Activated naive CD8-positive, alpha-beta T cell treated with anti-CD3 and anti-CD28 coated beads for 36 hours (primary cell): ENCODE results near the gene RAB37. TPM values are rescaled to one million over a fixed set of nuclear protein-coding genes. Genes with fewer than 3 reads are reported as not detected.
A peak's percentile ranks its signal among the peaks of the same experiment; 100 is the strongest.

Experiments
- DNase-seq: peaks from one replicate; pipeline ENCODE4 v3.0.0; 2021
- H3K27ac Mint-ChIP-seq: one replicate; pipeline ENCODE4 v1.8.0; 2022; ENCODE audit warnings: mild to moderate bottlenecking, moderate library complexity, mixed read lengths
- H3K27me3 Mint-ChIP-seq: one replicate; pipeline ENCODE4 v1.8.0; 2022; ENCODE audit warnings: mild to moderate bottlenecking, mixed read lengths
- H3K36me3 Mint-ChIP-seq: one replicate; pipeline ENCODE4 v1.8.0; 2021; ENCODE audit warnings: mild to moderate bottlenecking, mixed read lengths
- H3K4me1 Mint-ChIP-seq: one replicate; pipeline ENCODE4 v1.8.0; 2021; ENCODE audit warnings: mixed read lengths
- H3K4me3 Mint-ChIP-seq: one replicate; pipeline ENCODE4 v1.8.0; 2022; ENCODE audit warnings: mild to moderate bottlenecking, moderate library complexity, mixed read lengths
- H3K9me3 Mint-ChIP-seq: one replicate; pipeline ENCODE4 v1.8.0; 2022; ENCODE audit warnings: mixed read lengths
- total RNA-seq, 2 experiments: library from RNA; stranded (reverse); gene quantifications; one replicate each; pipeline ENCODE4 v1.2.3, GENCODE V29; 2021

Gene RAB37
- total RNA-seq, 2 experiments from 2014 or later = 1.8 TPM

DNA sequence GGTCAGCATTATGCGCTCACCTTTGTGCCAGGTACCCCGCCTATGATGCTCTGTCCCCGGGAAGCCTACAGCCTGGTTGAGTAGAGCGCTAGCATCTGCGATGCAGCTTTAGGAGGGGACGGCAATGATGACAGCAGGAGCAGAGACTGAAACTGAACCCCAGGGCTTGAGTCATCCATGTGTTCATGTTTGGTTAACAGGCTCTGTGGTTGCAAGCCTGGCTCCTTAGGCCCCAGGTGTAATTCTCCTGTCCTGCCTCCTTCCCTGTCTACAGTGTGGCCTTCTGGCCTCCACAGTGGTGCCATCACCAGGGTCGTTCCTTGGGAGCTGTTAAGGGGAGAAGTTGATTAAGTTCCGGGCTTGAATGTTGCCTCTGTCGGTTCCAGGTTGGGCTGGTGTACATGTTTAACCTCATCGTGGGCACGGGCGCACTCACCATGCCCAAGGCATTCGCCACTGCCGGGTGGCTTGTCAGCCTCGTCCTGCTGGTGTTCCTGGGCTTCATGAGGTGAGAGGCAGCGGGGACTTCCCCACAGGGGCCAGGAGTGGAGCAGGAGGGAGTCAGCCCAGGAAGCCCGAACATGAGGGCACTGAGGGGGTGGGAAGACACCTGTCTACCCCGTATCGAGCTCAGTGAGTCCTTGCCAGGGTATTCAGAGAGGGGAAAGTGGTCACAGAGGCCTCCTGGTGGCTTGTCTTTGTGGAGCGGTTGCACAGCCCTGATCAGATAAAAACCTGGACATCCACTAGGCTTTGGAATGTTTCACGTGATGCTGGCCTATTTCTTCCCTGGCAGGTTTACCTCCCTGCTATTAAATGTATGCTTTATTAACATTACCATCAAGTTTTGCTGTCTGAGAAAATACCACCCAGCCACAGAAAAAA lies 48.3 kb downstream of the RAB37 start:
- Mint-ChIP-seq H3K27ac (peak overlapping the region; percentile 44), H3K27me3 (no peaks in the 10 kb centered on the region), H3K4me3 (no peak overlapping the region), H3K4me1 (peaks cover 54% of the 10 kb centered on the region), H3K9me3 (no peaks in the 10 kb centered on the region), H3K36me3 (peaks cover 6% of the 10 kb centered on the region)
- DNase-seq = peak; percentile 55

DNA sequence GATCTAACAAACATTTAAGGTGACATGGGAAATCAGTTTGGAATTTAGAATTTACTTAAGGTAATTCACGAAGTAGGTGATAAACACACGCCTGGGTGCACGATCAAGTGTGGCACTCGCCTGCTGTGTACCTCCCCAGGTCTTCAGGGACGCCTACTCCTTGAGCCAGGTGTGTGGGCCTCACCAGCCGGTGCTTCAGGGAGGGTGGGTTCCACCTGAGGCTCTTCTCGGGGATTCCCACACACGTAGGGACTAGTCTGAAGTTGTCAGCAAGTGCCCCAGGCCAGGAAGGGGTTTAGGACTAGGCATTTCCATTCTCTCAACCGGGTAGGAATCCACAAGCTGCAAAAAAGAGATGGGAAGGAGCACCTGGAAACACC lies 48.9 kb downstream of the RAB37 start:
- Mint-ChIP-seq H3K36me3 (peaks cover 8% of the 10 kb centered on the region), H3K27me3 (no peaks in the 10 kb centered on the region), H3K9me3 (no peaks in the 10 kb centered on the region), H3K4me1 (peaks cover 54% of the 10 kb centered on the region), H3K27ac (peak overlapping the region; percentile 44), H3K4me3 (no peak overlapping the region)
- DNase-seq = no peak

DNA sequence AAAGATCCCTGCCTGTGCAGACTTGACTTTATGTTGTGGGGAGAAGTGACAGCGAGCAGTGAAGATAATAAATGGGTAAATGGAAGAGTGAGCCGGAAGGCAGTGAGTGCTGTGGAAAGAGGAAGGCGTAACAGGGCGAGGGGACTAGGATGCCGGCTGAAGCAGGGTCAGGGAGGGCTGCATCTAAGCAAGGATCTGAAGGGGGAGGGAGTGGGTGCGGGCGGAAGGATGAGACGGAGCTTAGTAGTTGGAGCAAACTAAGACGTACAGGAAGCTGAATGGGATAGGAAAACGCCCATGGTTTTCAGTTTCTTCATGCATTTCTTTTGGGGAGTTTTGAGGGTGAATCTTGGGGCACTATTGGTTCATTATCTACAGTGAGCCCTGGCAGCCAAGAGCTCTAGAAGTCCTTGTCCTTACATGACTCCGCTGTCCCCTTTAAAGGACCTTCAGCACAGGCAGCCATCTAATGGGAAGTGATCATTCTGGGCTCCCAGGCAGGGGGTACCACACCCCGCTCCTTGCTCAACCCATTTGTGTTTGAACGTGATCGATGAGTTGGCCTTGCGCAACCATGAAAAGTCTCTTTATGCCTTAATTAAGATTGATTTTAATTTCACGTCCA lies 49.5 kb downstream of the RAB37 start:
- H3K4me1 Mint-ChIP-seq = peaks cover 53% of the 10 kb centered on the region
- H3K36me3 Mint-ChIP-seq = peaks cover 10% of the 10 kb centered on the region
- no peaks in the 10 kb centered on the region for H3K9me3 Mint-ChIP-seq
- H3K4me3 Mint-ChIP-seq = peak overlapping the region; percentile 11
- no peaks in the 10 kb centered on the region for H3K27me3 Mint-ChIP-seq
- no peak for DNase-seq
- H3K27ac Mint-ChIP-seq = peak overlapping the region; percentile 44

DNA sequence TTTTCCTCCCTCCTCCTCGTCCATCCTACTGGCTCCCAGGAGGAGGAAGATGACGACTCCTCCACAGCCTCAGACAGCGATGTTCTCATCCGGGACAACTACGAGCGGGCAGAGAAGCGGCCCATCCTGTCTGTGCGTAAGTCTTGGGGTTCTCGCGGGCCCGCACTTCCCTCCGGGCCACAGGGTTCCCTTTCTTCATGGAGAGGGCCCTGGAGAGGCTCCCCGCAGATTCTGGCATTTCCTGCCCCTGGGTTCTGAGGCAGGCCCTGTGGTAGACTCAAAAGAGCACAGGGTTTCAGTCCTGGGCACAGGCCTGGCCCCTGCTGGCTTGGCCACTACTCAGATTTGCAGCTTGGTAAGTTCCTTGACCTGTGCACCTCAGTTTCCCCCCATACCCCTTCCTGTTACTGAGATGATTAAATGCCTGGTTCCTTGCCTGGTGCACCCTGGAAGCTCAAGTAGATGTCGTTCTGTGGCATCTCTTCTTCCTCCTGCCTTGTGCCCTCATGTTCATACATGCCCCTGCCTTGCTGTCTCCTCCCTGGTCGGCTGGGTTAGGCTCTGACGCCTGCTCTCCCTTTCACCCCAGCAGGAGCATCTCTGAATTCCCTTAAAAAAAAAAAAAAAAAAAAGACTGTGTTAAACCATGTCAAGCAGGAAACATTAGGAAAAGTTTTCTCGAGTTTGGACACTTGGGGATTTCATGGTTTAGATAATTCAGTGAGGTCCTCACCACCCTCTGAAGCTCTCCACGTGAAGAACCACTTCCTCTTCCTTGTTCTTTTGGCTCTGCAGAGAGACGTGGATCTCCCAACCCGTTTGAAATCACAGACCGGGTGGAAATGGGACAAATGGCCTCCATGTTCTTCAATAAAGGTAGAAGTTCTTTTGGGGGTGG lies 53.4 kb downstream of the RAB37 start:
- H3K4me3 Mint-ChIP-seq = no peak overlapping the region
- peak overlapping the region; percentile 29 for H3K27ac Mint-ChIP-seq
- no peak for DNase-seq
- H3K9me3 Mint-ChIP-seq = no peaks in the 10 kb centered on the region
- no peaks in the 10 kb centered on the region for H3K27me3 Mint-ChIP-seq
- peaks cover 15% of the 10 kb centered on the region for H3K36me3 Mint-ChIP-seq
- H3K4me1 Mint-ChIP-seq = peaks cover 39% of the 10 kb centered on the region

DNA sequence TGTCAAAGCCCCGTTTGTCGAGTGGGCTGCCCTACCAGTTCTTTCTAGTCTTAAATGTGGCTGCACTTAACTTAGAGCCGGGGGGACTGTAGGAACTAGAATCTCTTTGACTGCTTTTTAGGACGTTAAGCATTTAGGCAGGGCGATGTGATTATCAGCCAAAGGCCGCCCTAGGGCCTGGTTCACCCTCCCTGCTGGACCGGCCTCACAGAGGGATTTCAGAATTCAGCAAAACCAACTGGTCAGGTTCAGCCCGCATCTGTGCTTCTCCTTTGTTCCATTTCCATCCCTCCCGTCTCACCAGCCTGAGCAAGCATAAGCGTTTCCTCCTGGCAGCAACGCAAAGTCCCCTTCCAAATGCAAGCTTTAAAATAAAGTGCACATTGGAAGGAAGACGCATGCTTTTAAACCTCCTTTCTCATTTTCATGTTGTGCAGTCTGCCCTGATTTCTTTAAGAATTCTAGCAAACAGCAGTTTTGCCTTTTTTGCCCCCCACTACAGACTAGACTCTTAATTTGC lies 55.6 kb downstream of the RAB37 start:
- no peaks in the 10 kb centered on the region for H3K27me3 Mint-ChIP-seq
- no peak overlapping the region for H3K4me3 Mint-ChIP-seq
- DNase-seq = no peak
- H3K36me3 Mint-ChIP-seq = peaks cover 15% of the 10 kb centered on the region
- H3K4me1 Mint-ChIP-seq = peaks cover 21% of the 10 kb centered on the region
- H3K27ac Mint-ChIP-seq = no peak overlapping the region
- no peaks in the 10 kb centered on the region for H3K9me3 Mint-ChIP-seq

DNA sequence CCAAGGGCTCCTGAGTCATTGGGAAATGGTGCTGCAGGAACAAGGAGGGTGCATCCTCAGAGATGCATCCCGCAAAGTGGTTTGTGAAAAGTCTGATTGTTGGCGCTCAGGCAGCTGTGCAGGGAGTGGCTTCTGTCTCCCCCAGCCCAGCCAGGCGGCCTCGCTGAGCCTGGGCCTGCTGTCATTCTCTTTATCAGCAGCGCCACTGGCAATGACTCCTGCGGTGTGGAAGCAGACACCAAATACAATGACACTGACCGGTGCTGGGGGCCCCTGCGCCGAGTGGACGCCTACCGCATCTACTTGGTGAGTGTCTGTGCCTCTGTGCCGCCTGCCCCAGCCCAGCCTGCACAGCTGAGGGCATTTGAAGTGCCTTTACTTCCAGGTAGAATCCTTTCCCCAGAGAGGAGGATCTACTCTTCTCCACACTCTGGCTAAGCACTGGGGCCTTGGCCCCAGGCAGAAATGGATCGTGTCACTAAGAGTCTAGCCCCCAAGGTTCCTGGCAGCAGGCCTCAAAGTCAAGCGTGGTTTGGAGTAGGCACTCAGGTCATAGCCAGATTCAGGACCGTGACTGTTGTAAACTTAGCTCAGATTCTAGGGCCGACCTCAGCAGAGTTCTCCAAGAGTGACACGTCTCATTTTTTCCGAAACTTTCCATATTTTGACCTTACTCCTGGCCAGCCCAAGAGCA lies 58.4 kb downstream of the RAB37 start:
- H3K4me3 Mint-ChIP-seq = no peak overlapping the region
- peaks cover 20% of the 10 kb centered on the region for H3K36me3 Mint-ChIP-seq
- no peak for DNase-seq
- H3K9me3 Mint-ChIP-seq = no peaks in the 10 kb centered on the region
- no peaks in the 10 kb centered on the region for H3K27me3 Mint-ChIP-seq
- no peak overlapping the region for H3K27ac Mint-ChIP-seq
- peaks cover 12% of the 10 kb centered on the region for H3K4me1 Mint-ChIP-seq

DNA sequence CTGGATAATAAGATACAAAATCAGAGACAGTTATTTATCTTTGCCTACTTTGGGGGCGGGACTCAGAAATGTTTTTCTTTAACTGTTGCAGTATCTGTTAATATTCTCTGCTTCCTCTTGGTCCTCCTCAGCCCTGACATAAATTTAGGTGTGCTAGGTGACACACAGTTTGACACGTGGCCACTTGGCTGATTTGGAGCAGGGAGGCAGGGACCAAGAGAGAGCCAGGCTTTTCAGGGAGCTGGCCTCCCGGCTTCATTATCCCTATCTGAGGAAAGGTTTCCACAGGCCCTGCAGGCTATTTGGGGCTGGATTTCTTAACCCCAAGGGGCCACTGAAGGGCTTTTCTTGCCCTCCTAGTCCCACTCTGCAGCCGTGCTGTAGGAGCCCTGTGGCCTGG lies 59.2 kb downstream of the RAB37 start:
- Mint-ChIP-seq H3K27ac (no peak overlapping the region), H3K36me3 (peaks cover 18% of the 10 kb centered on the region), H3K4me1 (peaks cover 4% of the 10 kb centered on the region), H3K4me3 (no peak overlapping the region), H3K9me3 (no peaks in the 10 kb centered on the region), H3K27me3 (no peaks in the 10 kb centered on the region)
- DNase-seq = no peak

DNA sequence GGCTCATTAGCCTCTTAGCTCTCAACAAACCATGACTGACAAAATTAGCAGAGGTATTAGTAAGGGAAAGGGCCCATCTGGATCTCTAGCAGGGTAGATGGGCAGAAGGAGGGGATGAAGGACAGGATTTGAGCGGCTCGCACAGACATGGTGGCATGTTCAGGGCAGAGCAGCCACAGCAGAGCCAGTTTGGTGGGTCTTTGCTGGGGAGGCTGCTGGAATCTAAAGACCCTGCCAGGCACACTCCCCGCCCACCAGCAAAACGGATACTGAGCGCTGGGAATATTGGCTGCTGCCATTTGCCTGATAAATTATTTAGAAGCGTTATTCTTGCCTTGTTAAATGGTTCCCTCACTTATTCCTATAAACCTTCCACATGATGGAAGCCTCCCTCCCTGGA lies 59.8 kb downstream of the RAB37 start:
- H3K36me3 Mint-ChIP-seq = peaks cover 13% of the 10 kb centered on the region

More for the DNA sequence above, 59.8 kb downstream of the RAB37 start:
- Mint-ChIP-seq H3K27ac (no peak overlapping the region), H3K9me3 (no peaks in the 10 kb centered on the region), H3K4me1 (no peaks in the 10 kb centered on the region), H3K27me3 (no peaks in the 10 kb centered on the region), H3K4me3 (no peak overlapping the region)
- no peak for DNase-seq

Other genes starting within 250 kb of the RAB37 start
- gene CD300LB, start 205.8 kb upstream of the RAB37 start, total RNA-seq = not detected
- gene CD300C, start 191.1 kb upstream of the RAB37 start, total RNA-seq = not detected
- gene CD300H, start 169.7 kb upstream of the RAB37 start, total RNA-seq = not detected
- gene CD300LD, start 145.0 kb upstream of the RAB37 start, total RNA-seq = not detected
- not detected for gene CD300E, start 113.5 kb upstream of the RAB37 start, total RNA-seq
- gene CD300LF, start 24.3 kb upstream of the RAB37 start, total RNA-seq = not detected
- 100 to 1,000 TPM; 124 to 127 TPM for gene NHERF1, start 11.4 kb downstream of the RAB37 start, total RNA-seq
- 10 to 100 TPM; 39.9 to 41.6 TPM for gene NAT9, start 39.1 kb downstream of the RAB37 start, total RNA-seq
- gene GRIN2C, start 122.6 kb downstream of the RAB37 start, total RNA-seq = not detected
- gene FDXR, start 135.7 kb downstream of the RAB37 start, total RNA-seq = 10 to 100 TPM; 13.3 to 14.6 TPM
- gene FADS6, start 156.4 kb downstream of the RAB37 start, total RNA-seq = not detected
- not detected for gene USH1G, start 186.0 kb downstream of the RAB37 start, total RNA-seq
- gene OTOP2, start 187.0 kb downstream of the RAB37 start, total RNA-seq = not detected
- not detected for gene OTOP3, start 198.6 kb downstream of the RAB37 start, total RNA-seq
- gene HID1, start 235.5 kb downstream of the RAB37 start, total RNA-seq = 1 to 10 TPM; 1.6 to 1.9 TPM